ELR (cell line): ENCODE data around the gene P2RY2.

Experiments
- DNase-seq: peaks from one replicate; pipeline ENCODE4 v3.0.0-alpha.2; 2015; ENCODE audit warnings: low read depth

P2RY2 gene

GRCh38 chr11:73205661-73206343 is 12.3 kb upstream of the P2RY2 start:
- DNase-seq: no peak

- peak; percentile 35 for DNase-seq
Observed at GRCh38 chr11:73206801-73207200, 11.3 kb upstream of the P2RY2 start.

- no peak for DNase-seq
Observed at GRCh38 chr11:73209892-73210291, 8.2 kb upstream of the P2RY2 start.

- DNase-seq: peak; percentile 25
Observed at GRCh38 chr11:73210916-73211667, 7.0 kb upstream of the P2RY2 start.

- no peak for DNase-seq
Observed at GRCh38 chr11:73213196-73214143, 4.6 kb upstream of the P2RY2 start.

- DNase-seq: no peak
Observed at GRCh38 chr11:73215191-73216134, 2.6 kb upstream of the P2RY2 start.

- DNase-seq: no peak
Observed at GRCh38 chr11:73216465-73216864, 1.6 kb upstream of the P2RY2 start.

GRCh38 chr11:73217131-73217809 is 811 bp upstream of the P2RY2 start:
- DNase-seq: no peak

- DNase-seq: no peak
Observed at GRCh38 chr11:73217810-73218105, 323 bp upstream of the P2RY2 start.

GRCh38 chr11:73218830-73219215 is 742 bp downstream of the P2RY2 start:
- DNase-seq: no peak

GRCh38 chr11:73219396-73220285 is 1.6 kb downstream of the P2RY2 start:
- no peak for DNase-seq

- DNase-seq: no peak
Observed at GRCh38 chr11:73221451-73221850, 3.4 kb downstream of the P2RY2 start.

GRCh38 chr11:73221996-73222395 is 3.9 kb downstream of the P2RY2 start:
- no peak for DNase-seq

GRCh38 chr11:73223998-73224730 is 6.1 kb downstream of the P2RY2 start:
- DNase-seq: no peak

- no peak for DNase-seq
Observed at GRCh38 chr11:73225001-73225686, 7.1 kb downstream of the P2RY2 start.

- DNase-seq: no peak
Observed at GRCh38 chr11:73225851-73226250, 7.8 kb downstream of the P2RY2 start.

GRCh38 chr11:73226297-73227006 is 8.4 kb downstream of the P2RY2 start:
- no peak for DNase-seq
